SK-N-SH treated with all-trans-retinoic acid at 6 μM for 48 hours (cell line): ENCODE measurements around the gene CCDC24.

Experiments
- BACH2 ChIP-seq: fragments of 250-450 bp; sonication (Bioruptor Pico); IDR thresholded peaks from 2 replicates; pipeline ENCODE4 v1.9.0; 2021; ENCODE audit warnings: mild to moderate bottlenecking, borderline replicate concordance
- ESRRG ChIP-seq: fragments of 250-450 bp; sonication (Bioruptor Pico); IDR thresholded peaks from 2 replicates; pipeline ENCODE4 v1.6.1; 2021; ENCODE audit warnings: mild to moderate bottlenecking
- OSR1 ChIP-seq: fragments of 250-450 bp; sonication (Bioruptor Pico); IDR thresholded peaks from 2 replicates; pipeline ENCODE4 v1.8.0; 2022; ENCODE audit warnings: moderate library complexity, mild to moderate bottlenecking, inconsistent platforms
- RARB ChIP-seq: fragments of 250-450 bp; sonication (Bioruptor Pico); IDR thresholded peaks from 2 replicates; pipeline ENCODE4 v1.8.0; 2021; ENCODE audit warnings: mild to moderate bottlenecking, moderate library complexity
- SNAI2 ChIP-seq: fragments of 250-450 bp; sonication (Bioruptor Pico); IDR thresholded peaks from 2 replicates; pipeline ENCODE4 v1.5.0; 2020; ENCODE audit warnings: mild to moderate bottlenecking, moderate library complexity
- TCF4 ChIP-seq: fragments of 250-450 bp; sonication (Bioruptor Pico); IDR thresholded peaks from 2 replicates; pipeline ENCODE4 v1.8.0; 2021; ENCODE audit warnings: mild to moderate bottlenecking, moderate library complexity, borderline replicate concordance
- ZFP30 ChIP-seq: fragments of 450-650 bp; formaldehyde crosslinking; IDR thresholded peaks from 2 replicates; pipeline ENCODE4 v1.5.0; 2022; ENCODE audit warnings: mild to moderate bottlenecking, moderate library complexity
- ZNF565 ChIP-seq: fragments of 450-650 bp; formaldehyde crosslinking; conservative IDR thresholded peaks from 2 replicates; pipeline ENCODE4 v1.5.0; 2020; ENCODE audit warnings: low read depth, mild to moderate bottlenecking, moderate library complexity
- ZNF70 ChIP-seq: fragments of 450-650 bp; formaldehyde crosslinking; IDR thresholded peaks from 2 replicates; pipeline ENCODE4 v1.5.0; 2020; ENCODE audit warnings: mild to moderate bottlenecking, moderate library complexity
- TF ChIP-seq, protein P1 (sequence below): fragments of 250-450 bp; sonication (Bioruptor Pico); IDR thresholded peaks from 2 replicates; pipeline ENCODE4 v1.5.1; 2020; ENCODE audit warnings: low read depth, mild to moderate bottlenecking, moderate library complexity
- TF ChIP-seq, protein P2 (sequence below): fragments of 250-450 bp; sonication (Bioruptor Pico); IDR thresholded peaks from 2 replicates; pipeline ENCODE4 v1.5.0; 2020; ENCODE audit warnings: mild to moderate bottlenecking, moderate library complexity
- TF ChIP-seq, protein P3 (sequence below): fragments of 250-450 bp; sonication (Bioruptor Pico); IDR thresholded peaks from 2 replicates; pipeline ENCODE4 v1.8.0; 2020; ENCODE audit warnings: mild to moderate bottlenecking, moderate library complexity, borderline replicate concordance

DNA sequence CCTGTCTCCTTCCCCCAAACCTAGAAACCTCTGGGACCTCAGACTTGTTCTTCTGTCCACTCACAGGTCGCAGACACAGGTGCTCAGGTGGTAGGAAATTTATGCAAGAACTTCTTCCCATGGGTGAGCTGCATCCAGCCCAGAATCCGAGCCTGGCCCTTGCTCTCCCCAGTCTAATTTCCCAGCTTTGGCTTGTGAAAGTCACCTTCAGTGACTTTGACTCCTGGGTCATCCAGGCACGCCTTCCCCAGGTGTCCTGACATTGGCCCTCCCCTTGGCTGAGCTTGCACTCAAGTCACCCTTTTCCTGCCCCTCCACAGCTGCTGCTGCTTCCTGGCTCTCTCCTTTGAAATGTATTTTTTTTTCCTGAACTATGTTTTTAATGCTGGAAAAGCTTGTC lies 38.0 kb upstream of the CCDC24 start:
- TF ChIP-seq OSR1 (CRISPR knock-in tag) (no peak), RARB (no peak), ZNF70 (CRISPR knock-in tag) (no peak), SNAI2 (no peak), ZFP30 (no peak), ZNF565 (no peak), BACH2 (CRISPR knock-in tag) (no peak), TCF4 (CRISPR knock-in tag) (no peak), ESRRG (CRISPR knock-in tag) (no peak)
- TF ChIP-seq, protein P1, sequence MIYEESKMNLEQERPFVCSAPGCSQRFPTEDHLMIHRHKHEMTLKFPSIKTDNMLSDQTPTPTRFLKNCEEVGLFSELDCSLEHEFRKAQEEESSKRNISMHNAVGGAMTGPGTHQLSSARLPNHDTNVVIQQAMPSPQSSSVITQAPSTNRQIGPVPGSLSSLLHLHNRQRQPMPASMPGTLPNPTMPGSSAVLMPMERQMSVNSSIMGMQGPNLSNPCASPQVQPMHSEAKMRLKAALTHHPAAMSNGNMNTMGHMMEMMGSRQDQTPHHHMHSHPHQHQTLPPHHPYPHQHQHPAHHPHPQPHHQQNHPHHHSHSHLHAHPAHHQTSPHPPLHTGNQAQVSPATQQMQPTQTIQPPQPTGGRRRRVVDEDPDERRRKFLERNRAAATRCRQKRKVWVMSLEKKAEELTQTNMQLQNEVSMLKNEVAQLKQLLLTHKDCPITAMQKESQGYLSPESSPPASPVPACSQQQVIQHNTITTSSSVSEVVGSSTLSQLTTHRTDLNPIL (CRISPR knock-in tag), result no peak
- TF ChIP-seq, protein P2, sequence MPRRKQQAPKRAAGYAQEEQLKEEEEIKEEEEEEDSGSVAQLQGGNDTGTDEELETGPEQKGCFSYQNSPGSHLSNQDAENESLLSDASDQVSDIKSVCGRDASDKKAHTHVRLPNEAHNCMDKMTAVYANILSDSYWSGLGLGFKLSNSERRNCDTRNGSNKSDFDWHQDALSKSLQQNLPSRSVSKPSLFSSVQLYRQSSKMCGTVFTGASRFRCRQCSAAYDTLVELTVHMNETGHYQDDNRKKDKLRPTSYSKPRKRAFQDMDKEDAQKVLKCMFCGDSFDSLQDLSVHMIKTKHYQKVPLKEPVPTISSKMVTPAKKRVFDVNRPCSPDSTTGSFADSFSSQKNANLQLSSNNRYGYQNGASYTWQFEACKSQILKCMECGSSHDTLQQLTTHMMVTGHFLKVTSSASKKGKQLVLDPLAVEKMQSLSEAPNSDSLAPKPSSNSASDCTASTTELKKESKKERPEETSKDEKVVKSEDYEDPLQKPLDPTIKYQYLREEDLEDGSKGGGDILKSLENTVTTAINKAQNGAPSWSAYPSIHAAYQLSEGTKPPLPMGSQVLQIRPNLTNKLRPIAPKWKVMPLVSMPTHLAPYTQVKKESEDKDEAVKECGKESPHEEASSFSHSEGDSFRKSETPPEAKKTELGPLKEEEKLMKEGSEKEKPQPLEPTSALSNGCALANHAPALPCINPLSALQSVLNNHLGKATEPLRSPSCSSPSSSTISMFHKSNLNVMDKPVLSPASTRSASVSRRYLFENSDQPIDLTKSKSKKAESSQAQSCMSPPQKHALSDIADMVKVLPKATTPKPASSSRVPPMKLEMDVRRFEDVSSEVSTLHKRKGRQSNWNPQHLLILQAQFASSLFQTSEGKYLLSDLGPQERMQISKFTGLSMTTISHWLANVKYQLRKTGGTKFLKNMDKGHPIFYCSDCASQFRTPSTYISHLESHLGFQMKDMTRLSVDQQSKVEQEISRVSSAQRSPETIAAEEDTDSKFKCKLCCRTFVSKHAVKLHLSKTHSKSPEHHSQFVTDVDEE, result no peak
- TF ChIP-seq, protein P3, sequence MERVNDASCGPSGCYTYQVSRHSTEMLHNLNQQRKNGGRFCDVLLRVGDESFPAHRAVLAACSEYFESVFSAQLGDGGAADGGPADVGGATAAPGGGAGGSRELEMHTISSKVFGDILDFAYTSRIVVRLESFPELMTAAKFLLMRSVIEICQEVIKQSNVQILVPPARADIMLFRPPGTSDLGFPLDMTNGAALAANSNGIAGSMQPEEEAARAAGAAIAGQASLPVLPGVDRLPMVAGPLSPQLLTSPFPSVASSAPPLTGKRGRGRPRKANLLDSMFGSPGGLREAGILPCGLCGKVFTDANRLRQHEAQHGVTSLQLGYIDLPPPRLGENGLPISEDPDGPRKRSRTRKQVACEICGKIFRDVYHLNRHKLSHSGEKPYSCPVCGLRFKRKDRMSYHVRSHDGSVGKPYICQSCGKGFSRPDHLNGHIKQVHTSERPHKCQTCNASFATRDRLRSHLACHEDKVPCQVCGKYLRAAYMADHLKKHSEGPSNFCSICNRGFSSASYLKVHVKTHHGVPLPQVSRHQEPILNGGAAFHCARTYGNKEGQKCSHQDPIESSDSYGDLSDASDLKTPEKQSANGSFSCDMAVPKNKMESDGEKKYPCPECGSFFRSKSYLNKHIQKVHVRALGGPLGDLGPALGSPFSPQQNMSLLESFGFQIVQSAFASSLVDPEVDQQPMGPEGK (CRISPR knock-in tag), result no peak
